Skeletal muscle satellite cell (primary cell): ENCODE measurements around the gene HTT.

Experiments used
- H3K27me3 ChIP-seq: 2 replicates; pipeline ENCODE4 v1.7.0; 2013; ENCODE audit warnings: low read length; ENCODE audit not compliant: control insufficient read depth, insufficient read depth
- H3K36me3 ChIP-seq: 2 replicates; pipeline ENCODE4 v1.7.0; 2013; ENCODE audit warnings: mild to moderate bottlenecking, control low read depth, low read length; ENCODE audit not compliant: insufficient read depth
- H3K4me1 ChIP-seq: 2 replicates; pipeline ENCODE4 v1.7.0; 2013; ENCODE audit warnings: low read length; ENCODE audit not compliant: control insufficient read depth, insufficient read depth
- H3K4me2 ChIP-seq: 2 replicates; pipeline ENCODE4 v1.7.0; 2013; ENCODE audit warnings: mild to moderate bottlenecking, low read length
- H3K4me3 ChIP-seq: 2 replicates; pipeline ENCODE4 v1.7.0; 2013; ENCODE audit warnings: low read length
- H3K9ac ChIP-seq: 2 replicates; pipeline ENCODE4 v1.7.0; 2013; ENCODE audit warnings: mild to moderate bottlenecking, low read depth, low read length, moderate library complexity
- H3K9me3 ChIP-seq: replicated peaks from 2 replicates; pipeline ENCODE4 v1.7.0; 2013; ENCODE audit warnings: mild to moderate bottlenecking, control low read depth, low read length

HTT gene

DNA sequence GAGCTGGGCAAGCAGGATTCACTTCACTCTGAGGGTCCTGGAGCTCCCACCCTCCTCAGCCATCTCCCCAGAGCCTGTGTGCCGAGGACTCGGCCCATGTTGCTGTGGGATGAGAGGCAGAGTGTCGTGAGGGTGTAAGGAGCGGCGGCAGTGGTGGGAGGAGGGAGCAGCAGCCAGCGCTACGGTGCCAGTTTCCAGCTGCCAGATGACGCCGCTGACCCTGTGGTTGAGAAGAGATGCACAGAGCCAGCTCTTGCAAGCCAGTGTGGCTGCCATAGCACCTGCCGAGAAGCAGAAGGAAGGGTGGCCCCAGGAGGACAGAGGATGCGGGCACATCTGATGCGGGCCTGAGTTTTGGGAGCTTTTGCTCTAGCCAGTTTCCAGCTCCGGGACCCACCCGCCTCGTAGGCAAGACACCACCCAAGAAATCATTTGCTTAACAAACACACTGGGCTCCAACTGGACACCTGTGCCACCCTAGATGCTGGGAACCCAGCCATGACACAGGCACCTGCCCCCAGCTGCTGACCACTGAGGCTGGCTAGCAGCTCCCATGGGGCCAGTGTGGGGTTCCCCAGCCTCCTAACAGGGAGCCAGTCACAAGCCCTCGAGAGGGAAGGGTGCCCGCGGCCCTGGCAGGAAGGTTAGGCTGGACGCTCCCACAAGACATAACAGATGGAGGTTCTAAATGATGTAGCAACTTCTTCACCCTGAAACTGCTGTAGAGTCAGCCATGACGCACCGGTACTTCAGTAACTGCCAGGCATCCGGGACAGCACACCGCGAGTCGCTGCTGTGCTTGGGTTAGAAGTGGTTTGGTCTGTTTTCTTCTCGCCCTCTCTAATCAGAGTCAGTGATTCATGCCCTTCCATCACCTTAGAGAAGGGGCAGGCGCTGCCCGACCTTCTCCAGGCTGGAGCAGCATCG lies 183.3 kb downstream of the HTT start:
- H3K9ac ChIP-seq: no peak overlapping the region
- H3K36me3 ChIP-seq: no peaks in the 10 kb centered on the region
- H3K27me3 ChIP-seq: peaks cover 3% of the 10 kb centered on the region
- no peak overlapping the region for H3K4me3 ChIP-seq
- no peaks in the 10 kb centered on the region for H3K9me3 ChIP-seq
- peaks cover 6% of the 10 kb centered on the region for H3K4me1 ChIP-seq
- no peak overlapping the region for H3K4me2 ChIP-seq

DNA sequence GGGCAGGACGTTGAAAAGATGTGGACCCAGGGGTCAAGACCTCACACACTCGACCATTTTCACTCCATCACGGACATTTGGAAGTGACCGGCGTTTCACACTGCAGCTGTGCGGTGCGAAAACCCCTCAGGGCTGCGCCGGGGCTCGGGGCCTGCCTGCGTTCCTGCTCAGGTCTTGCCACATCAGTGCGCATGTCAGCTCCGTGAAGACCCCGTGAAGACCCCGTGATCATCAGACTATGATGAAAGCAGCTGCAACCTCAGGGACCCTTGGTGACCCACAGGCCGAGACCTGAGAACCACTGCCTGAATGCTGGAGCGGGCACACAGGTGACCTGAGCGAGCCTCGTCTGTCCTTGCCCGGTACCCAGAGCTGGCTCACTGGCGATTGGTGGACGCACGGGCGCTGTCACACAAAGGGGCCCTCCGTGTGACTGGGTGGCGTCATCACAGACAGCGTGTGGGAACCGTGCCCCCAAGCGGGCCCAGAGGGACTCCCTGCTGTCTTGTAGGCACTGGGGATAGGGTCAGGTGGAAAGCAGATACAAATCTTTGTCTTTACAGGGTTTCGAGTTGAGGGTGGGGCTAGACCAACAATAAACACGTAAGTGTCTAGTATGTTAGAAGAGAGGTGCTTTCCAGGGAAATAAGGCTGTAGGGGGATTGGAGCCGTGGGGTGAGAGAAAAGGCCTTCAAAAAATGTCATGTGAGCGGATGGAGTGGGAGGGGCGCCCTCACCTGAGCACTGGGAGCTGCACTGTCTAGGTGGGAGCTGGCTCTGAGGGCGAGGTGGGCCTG lies 187.1 kb downstream of the HTT start:
- Histone ChIP-seq H3K36me3 (no peaks in the 10 kb centered on the region), H3K9me3 (no peaks in the 10 kb centered on the region), H3K4me3 (no peak overlapping the region), H3K4me2 (no peak overlapping the region), H3K27me3 (peaks cover 11% of the 10 kb centered on the region), H3K9ac (no peak overlapping the region), H3K4me1 (peaks cover 6% of the 10 kb centered on the region)

DNA sequence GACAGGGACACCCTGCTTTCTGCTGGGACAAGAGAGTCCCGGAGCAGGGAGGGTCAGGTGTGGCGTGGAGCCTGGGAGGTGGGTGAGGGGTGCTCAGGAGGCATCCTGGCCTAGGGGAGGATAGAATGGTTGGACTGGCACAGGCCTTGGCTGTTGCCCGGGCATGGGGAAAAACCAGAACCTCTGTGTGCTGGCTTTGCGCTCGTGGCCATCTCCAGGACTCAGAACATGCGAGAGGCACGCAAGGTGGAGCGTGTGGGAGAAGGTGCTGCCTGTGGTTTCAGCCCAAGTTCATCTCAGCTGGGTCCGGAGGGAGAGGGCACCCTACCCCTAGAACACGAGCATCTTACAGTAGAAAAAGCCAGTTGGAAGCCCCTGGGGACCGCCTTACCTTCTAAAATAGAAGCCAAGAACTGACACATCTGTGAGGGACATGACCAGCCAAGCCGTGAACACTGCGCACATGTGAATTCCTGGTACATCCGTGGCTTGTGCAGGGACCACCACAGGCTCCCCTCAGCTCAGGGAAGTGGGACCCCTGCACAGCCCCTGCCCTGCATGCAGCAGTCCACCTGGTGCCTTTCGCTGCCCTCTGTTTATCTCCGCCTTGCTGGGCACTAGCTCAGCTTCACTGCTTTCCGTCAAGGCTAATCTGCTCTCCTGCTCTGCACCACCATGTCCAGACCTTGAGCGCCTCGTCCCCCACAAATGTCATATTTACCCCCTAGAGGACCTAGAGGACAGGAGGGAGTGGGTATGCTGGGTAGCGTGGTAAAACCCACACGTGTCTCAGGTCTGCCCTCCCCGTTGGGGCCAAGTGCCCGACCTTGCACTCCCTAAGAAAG lies 187.9 kb downstream of the HTT start:
- no peak overlapping the region for H3K4me2 ChIP-seq
- no peak overlapping the region for H3K9ac ChIP-seq
- peaks cover 4% of the 10 kb centered on the region for H3K4me1 ChIP-seq
- H3K4me3 ChIP-seq: no peak overlapping the region
- peaks cover 11% of the 10 kb centered on the region for H3K27me3 ChIP-seq
- H3K9me3 ChIP-seq: no peaks in the 10 kb centered on the region
- H3K36me3 ChIP-seq: no peaks in the 10 kb centered on the region

DNA sequence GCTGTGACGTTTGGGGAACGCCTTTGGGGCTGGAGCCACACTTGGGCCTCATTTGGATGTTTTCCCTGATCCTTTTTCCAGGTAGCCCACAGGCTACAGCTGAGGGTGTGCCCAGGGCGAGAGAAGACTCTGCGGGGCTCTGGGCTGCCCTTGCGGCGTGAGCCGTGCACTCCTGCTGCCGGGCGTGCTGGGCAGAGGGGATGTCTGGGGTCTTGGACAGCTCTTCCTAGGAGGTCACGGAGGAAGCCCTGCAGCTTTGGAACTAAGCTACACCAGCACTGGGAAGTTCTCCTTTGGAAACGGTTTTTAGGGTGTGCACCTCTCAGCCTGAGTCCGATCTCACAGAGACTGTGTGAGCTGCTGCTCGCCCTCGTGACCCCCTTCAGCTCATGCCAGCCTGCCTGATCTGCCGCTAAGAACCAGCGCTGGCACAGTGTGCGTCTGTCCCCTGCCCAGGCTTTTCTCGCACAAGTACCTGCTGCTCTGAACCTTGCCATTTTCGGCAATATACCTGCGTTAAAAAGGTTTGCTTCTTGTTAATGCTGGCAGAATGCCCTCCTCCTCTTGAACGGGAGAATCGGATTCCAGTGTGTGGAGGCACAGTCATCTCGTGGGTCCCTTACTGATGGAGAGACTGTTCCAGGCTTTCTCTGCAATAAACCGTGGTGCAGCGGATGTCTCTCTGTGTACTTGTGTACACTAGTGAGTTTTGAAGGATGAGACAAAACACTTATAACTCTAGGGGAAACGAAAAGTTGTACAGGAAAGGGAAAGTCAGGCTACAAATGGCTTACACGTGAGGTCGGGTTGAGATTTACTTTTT lies 188.8 kb downstream of the HTT start:
- H3K27me3 ChIP-seq: peaks cover 11% of the 10 kb centered on the region
- H3K4me2 ChIP-seq: no peak overlapping the region
- H3K9ac ChIP-seq: no peak overlapping the region
- no peaks in the 10 kb centered on the region for H3K4me1 ChIP-seq
- H3K4me3 ChIP-seq: no peak overlapping the region
- H3K9me3 ChIP-seq: no peaks in the 10 kb centered on the region
- no peaks in the 10 kb centered on the region for H3K36me3 ChIP-seq

DNA sequence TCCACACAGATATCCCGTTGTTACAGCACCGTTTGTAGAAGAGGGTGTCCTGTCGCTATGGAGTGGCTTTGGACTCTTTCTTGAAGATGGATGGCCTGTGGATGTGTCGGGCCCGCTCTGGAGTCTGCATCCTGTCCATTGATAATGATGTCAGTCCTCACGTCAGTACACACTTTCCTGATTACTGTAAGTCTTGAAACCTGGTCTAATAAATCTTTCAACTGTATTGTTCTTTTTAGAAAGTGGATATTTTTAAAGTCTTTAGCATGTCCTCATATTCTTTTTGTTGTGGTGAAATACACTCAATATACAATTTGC lies 189.4 kb downstream of the HTT start:
- no peak overlapping the region for H3K9ac ChIP-seq
- no peak overlapping the region for H3K4me2 ChIP-seq
- peaks cover 15% of the 10 kb centered on the region for H3K27me3 ChIP-seq
- no peak overlapping the region for H3K4me3 ChIP-seq
- H3K4me1 ChIP-seq: no peaks in the 10 kb centered on the region
- H3K36me3 ChIP-seq: no peaks in the 10 kb centered on the region
- no peaks in the 10 kb centered on the region for H3K9me3 ChIP-seq

DNA sequence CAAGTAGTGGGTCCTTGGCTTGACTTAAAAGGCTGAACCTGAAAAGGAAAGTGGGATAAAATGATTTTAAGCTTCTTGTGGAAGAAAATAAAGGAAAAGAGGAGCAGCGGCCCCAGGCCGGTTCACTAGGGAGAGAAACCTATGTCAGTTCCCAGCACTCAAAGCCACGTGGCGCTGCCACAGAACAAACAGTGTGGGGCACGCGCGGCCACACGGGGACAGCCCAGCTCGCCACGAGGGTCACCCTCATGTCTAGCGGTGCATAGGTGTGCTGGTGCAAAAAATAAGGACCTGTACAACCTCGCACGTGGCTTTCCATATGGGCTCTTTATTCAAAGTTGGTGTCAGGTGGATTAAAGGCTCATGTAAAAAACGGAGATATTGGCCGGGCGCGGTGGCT lies 191.6 kb downstream of the HTT start:
- Histone ChIP-seq H3K9me3 (no peaks in the 10 kb centered on the region), H3K9ac (no peak overlapping the region), H3K4me3 (no peak overlapping the region), H3K36me3 (no peaks in the 10 kb centered on the region), H3K27me3 (peaks cover 29% of the 10 kb centered on the region), H3K4me2 (no peak overlapping the region), H3K4me1 (no peaks in the 10 kb centered on the region)

DNA sequence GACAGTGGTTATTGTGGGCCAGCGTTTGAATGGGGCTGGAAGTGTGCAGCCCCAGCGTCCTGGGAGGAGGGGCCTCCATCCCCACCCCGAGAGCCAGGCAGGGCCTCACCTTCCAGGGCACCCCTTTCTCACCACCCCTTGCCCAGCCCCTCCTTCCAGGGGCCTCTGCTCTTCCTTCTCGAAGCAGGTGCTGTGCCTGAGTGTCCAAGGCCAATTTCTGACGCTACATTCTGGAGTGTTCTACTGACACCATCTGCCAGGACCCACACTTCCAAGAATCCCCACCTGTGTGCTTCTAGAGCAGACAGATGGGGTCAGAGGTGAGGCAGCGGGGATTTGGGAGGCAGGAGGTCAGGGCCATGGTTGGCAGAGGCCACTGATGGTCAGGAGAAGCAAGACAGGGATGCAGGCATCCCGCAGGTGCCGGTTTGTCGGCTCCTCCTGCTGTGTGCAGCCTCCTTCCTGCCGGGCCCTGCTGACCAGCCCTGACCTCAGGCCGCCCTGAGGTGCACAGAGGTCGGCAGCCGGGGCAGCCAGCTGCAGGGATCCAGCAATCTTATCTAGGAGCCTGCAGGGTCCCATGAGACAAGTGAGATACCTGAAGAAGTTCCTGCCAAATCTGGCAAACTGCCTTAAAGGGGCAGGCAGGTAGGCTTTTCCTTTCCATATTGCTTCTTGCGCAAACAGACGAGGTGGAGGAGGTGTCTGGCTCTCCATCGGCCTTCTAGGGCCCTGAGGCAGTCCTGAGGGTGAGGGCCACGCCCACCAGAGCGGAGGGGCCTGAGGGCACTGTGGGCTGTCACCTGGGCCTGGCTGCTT lies 193.3 kb downstream of the HTT start:
- no peak overlapping the region for H3K4me2 ChIP-seq
- no peaks in the 10 kb centered on the region for H3K36me3 ChIP-seq
- H3K27me3 ChIP-seq: peaks cover 37% of the 10 kb centered on the region
- no peak overlapping the region for H3K9ac ChIP-seq
- no peaks in the 10 kb centered on the region for H3K4me1 ChIP-seq
- H3K4me3 ChIP-seq: no peak overlapping the region
- no peaks in the 10 kb centered on the region for H3K9me3 ChIP-seq

DNA sequence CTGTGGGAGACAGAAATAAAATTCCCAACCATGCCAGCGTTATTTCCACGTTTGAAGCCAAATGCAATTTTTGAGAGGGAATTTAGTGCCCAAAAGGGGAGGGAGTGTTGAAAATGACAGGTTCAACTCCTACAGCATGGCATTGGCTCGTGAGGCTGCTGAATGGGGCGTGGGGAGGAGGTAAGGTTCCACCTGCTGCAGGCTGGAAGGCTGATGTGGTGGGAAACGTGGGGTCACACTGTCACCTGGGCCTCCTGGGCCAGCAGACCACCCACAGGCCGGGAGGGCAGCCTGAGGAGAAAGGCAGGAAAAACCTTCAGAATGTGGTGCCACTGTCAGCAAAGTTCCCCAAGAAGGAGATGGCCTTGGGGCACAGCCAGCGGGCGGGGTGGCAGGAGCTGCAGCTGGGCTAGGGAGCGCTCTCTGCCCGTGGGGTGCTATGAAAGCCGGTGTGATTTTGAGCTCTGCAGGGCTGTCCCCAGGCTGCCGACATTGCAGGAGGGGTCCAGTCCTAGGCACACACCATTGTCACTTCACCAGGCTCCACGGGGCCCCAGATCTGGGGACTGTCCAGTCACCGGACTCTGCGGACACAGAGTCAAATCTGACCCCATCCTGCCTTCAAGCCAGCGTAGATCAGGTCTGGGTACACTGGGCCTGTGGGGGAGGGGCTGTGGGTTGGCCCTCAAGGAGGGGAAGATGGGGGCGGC lies 194.1 kb downstream of the HTT start:
- Histone ChIP-seq H3K27me3 (peaks cover 32% of the 10 kb centered on the region), H3K9me3 (no peaks in the 10 kb centered on the region), H3K36me3 (no peaks in the 10 kb centered on the region), H3K4me3 (no peak overlapping the region), H3K4me2 (no peak overlapping the region), H3K4me1 (no peaks in the 10 kb centered on the region), H3K9ac (no peak overlapping the region)

DNA sequence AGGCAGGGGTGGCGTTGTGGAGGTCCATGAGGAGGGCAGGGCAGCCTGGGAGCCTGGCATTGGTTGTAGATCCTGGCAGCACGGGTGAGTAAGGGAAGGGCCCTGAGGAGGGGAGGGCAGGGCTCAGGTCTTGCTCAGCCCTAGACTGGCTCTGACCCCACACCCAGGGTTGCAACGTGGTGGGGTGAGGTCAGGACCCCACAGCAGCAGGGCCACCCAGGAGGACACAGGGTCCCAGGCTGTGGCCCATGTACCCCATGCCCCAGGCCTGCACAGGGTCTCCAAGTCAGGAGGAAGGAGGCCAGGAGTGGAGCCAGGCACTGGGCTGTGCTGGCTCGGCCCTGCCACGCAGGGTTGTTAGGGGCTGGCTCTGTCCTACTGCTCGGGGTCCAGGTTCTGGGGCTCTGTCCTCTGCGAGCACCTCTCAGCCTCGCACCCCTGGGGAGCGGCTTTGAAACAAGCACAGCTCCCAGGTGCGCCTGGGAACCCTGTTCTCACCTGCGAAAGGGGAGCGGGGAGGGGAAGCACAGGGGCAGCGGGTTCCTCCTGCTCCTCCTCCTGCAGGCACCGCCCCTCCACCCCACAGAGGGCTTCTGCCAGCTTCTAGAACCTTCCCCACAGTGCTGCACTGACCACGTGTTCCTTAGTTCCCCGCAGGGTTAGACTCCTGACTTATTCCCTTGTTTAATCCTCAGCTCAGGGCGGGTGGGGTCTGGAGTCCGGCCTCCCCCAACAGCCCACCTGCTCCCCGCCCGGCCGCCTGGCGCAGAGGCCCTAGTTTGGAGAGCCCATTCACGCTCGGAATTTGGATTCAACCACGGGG lies 194.8 kb downstream of the HTT start:
- no peak overlapping the region for H3K4me3 ChIP-seq
- H3K4me1 ChIP-seq: no peaks in the 10 kb centered on the region
- H3K27me3 ChIP-seq: peaks cover 32% of the 10 kb centered on the region
- no peak overlapping the region for H3K9ac ChIP-seq
- no peaks in the 10 kb centered on the region for H3K9me3 ChIP-seq
- no peaks in the 10 kb centered on the region for H3K36me3 ChIP-seq
- no peak overlapping the region for H3K4me2 ChIP-seq
